HEK293T (cell line): ENCODE data around the gene SCRN1.

ENCODE experiments used
- CTCF ChIA-PET: fragments of 350-600 bp; formaldehyde crosslinking; extraction: SDS; loops from one replicate; lab custom pipeline; 2021; ENCODE audit warnings: antibody characterized with exemption, inconsistent platforms; lab: Yijun Ruan, JAX
- POLR2A ChIA-PET: fragments of 350-600 bp; formaldehyde crosslinking; extraction: SDS; loops from one replicate; lab custom pipeline; 2020; ENCODE audit warnings: antibody characterized with exemption, inconsistent platforms; lab: Yijun Ruan, JAX
- DNase-seq: peaks from one replicate; pipeline ENCODE4 v3.0.0; 2012; ENCODE audit warnings: mixed read lengths; ENCODE audit errors: extremely low spot score
- ARNT ChIP-seq: fragments of 450-650 bp; IDR thresholded peaks from 2 replicates; pipeline ENCODE4 v1.6.1; 2017; ENCODE audit warnings: mild to moderate bottlenecking
- BHLHE40 ChIP-seq: fragments of 450-650 bp; IDR thresholded peaks from 2 replicates; pipeline ENCODE4 v1.6.1; 2016; ENCODE audit warnings: mild to moderate bottlenecking, moderate library complexity, borderline replicate concordance
- CTBP1 ChIP-seq: fragments of 450-650 bp; IDR thresholded peaks from 2 replicates; pipeline ENCODE4 v1.6.1; 2016; ENCODE audit warnings: borderline replicate concordance
- ELF4 ChIP-seq: fragments of 450-650 bp; IDR thresholded peaks from 2 replicates; pipeline ENCODE4 v1.6.1; 2017; ENCODE audit warnings: antibody characterized with exemption
- FOXA1 ChIP-seq: fragments of 450-650 bp; IDR thresholded peaks from 2 replicates; pipeline ENCODE4 v1.6.1; 2016; ENCODE audit warnings: mild to moderate bottlenecking
- FOXK2 ChIP-seq: fragments of 450-650 bp; IDR thresholded peaks from 2 replicates; pipeline ENCODE4 v1.6.1; 2016; ENCODE audit warnings: mild to moderate bottlenecking
- FOXM1 ChIP-seq: fragments of 450-650 bp; IDR thresholded peaks from 2 replicates; pipeline ENCODE4 v1.6.1; 2017; ENCODE audit warnings: mild to moderate bottlenecking, borderline replicate concordance
- HDGF ChIP-seq: fragments of 450-650 bp; IDR thresholded peaks from 2 replicates; pipeline ENCODE4 v1.6.1; 2017; ENCODE audit warnings: antibody characterized with exemption, borderline replicate concordance
- L3MBTL2 ChIP-seq: fragments of 450-650 bp; conservative IDR thresholded peaks from 2 replicates; pipeline ENCODE4 v1.6.1; 2016; ENCODE audit warnings: mild to moderate bottlenecking
- LEF1 ChIP-seq: fragments of 450-650 bp; IDR thresholded peaks from 2 replicates; pipeline ENCODE4 v1.6.1; 2017; ENCODE audit warnings: mild to moderate bottlenecking, borderline replicate concordance
- NFRKB ChIP-seq: fragments of 450-650 bp; IDR thresholded peaks from 2 replicates; pipeline ENCODE4 v1.6.1; 2016; ENCODE audit warnings: mild to moderate bottlenecking, moderate library complexity
- SP1 ChIP-seq: fragments of 450-650 bp; IDR thresholded peaks from 2 replicates; pipeline ENCODE4 v1.6.1; 2017
- SUZ12 ChIP-seq: fragments of 450-650 bp; IDR thresholded peaks from 2 replicates; pipeline ENCODE4 v1.6.1; 2016; ENCODE audit warnings: mild to moderate bottlenecking
- TARDBP ChIP-seq: fragments of 450-650 bp; IDR thresholded peaks from 2 replicates; pipeline ENCODE4 v1.6.1; 2016
- ZNF384 ChIP-seq: fragments of 450-650 bp; IDR thresholded peaks from 2 replicates; pipeline ENCODE4 v1.6.1; 2016
- TF ChIP-seq, protein P1 (sequence below): fragments of 450-650 bp; IDR thresholded peaks from 2 replicates; pipeline ENCODE4 v1.6.1; 2016

Gene SCRN1

DNA sequence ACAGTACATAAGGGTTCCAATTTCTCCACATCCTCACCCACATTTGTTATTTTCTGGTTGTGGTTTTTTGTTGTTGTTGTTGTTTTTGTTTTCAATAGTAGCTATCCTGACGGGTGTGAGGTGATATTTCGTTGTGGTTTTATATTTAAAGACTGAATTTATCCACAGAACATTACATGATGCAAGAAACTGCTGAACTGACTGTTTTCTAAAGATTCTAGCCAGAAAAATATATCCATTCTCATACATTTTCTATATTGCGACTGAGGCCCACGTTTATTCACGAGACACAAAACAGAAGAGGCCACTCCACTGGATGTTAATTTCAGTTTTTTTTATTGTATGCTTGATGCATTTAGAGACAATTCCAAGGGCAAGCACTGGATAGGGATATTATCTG, 69.8 kb downstream of the SCRN1 start:
- TF ChIP-seq FOXA1 = no peak
- TF ChIP-seq ZNF384 = no peak
- no peak for TF ChIP-seq LEF1
- no peak for TF ChIP-seq FOXK2
- CTCF ChIA-PET = no interaction called here
- no peak for DNase-seq
- POLR2A ChIA-PET = no interaction called here

- POLR2A ChIA-PET = no interaction called here
- CTCF ChIA-PET = no interaction called here
- no peak for DNase-seq
- TF ChIP-seq BHLHE40 (no peak), SP1 (no peak), FOXK2 (no peak), NFRKB (no peak), FOXM1 (no peak), LEF1 (no peak), ARNT (no peak), HDGF (no peak), CTBP1 (no peak)
- TF ChIP-seq, protein P1, sequence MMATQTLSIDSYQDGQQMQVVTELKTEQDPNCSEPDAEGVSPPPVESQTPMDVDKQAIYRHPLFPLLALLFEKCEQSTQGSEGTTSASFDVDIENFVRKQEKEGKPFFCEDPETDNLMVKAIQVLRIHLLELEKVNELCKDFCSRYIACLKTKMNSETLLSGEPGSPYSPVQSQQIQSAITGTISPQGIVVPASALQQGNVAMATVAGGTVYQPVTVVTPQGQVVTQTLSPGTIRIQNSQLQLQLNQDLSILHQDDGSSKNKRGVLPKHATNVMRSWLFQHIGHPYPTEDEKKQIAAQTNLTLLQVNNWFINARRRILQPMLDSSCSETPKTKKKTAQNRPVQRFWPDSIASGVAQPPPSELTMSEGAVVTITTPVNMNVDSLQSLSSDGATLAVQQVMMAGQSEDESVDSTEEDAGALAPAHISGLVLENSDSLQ = no peak
Measured at GRCh38 chr7:29918850-29919249, 70.8 kb downstream of the SCRN1 start.

GRCh38 chr7:29917641-29918040, 72.0 kb downstream of the SCRN1 start:
- ChIA-PET POLR2A (interaction anchor here (0.8 kb wide), 1 partner anchor 110 kb away, joined by 3 read pairs; the partner anchor contains the start of gene PLEKHA8), CTCF (interaction anchor here (0.8 kb wide), 1 partner anchor 170 kb away, joined by 3 read pairs; no protein-coding TSS in a partner anchor)
- TF ChIP-seq, protein P1 = no peak
- TF ChIP-seq FOXK2 = no peak
- no peak for DNase-seq

GRCh38 chr7:29915481-29916215, 74.0 kb downstream of the SCRN1 start:
- ChIA-PET POLR2A (no interaction called here), CTCF (interaction anchor here (0.5 kb wide), 1 partner anchor 988 kb away, joined by 3 read pairs; no protein-coding TSS in a partner anchor)

DNA sequence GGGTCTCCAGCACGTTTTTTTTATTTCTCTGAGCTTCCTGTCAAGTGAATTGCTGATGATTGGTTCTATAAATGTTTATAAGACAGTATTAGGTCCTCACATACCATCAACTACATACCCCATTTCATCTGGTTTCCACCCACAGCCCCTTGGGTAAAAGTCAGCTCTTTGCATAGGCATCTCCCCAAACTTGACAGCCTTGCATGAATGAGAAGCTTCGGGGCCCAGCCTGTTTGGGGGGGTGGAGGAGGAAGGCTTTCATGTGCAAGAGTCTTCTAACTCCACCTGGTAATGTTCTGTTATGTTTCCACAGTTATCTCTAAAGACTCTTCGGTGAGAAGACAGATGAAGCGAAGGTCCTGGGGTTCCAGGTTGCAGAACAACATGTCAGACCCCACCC, 75.4 kb downstream of the SCRN1 start:
- ChIA-PET CTCF (interaction anchor here (0.6 kb wide), 1 partner anchor 151 kb away, joined by 3 read pairs; no protein-coding TSS in a partner anchor), POLR2A (no interaction called here)
- no peak for DNase-seq
- TF ChIP-seq BHLHE40 = no peak
- no peak for TF ChIP-seq HDGF
- no peak for TF ChIP-seq NFRKB
- TF ChIP-seq ARNT = no peak
- no peak for TF ChIP-seq ELF4
- no peak for TF ChIP-seq FOXA1
- TF ChIP-seq ZNF384 = no peak
- TF ChIP-seq TARDBP = no peak
- TF ChIP-seq L3MBTL2 = no peak
- TF ChIP-seq, protein P1 = no peak
- no peak for TF ChIP-seq FOXK2
- no peak for TF ChIP-seq SUZ12
- TF ChIP-seq LEF1 = no peak
- no peak for TF ChIP-seq FOXM1
- no peak for TF ChIP-seq SP1
- no peak for TF ChIP-seq CTBP1

More at GRCh38 chr7:29915481-29916215, 74.0 kb downstream of the SCRN1 start:
- TF ChIP-seq ARNT = no peak
- no peak for DNase-seq

- CTCF ChIA-PET = no interaction called here
- POLR2A ChIA-PET = no interaction called here
- no peak for TF ChIP-seq SP1
- no peak for TF ChIP-seq FOXM1
- no peak for TF ChIP-seq FOXK2
- TF ChIP-seq, protein P1 = no peak
- no peak for TF ChIP-seq ZNF384
- no peak for TF ChIP-seq BHLHE40
- TF ChIP-seq ARNT = no peak
- no peak for TF ChIP-seq HDGF
- TF ChIP-seq CTBP1 = no peak
- no peak for TF ChIP-seq FOXA1
- TF ChIP-seq NFRKB = no peak
- no peak for TF ChIP-seq ELF4
- no peak for TF ChIP-seq LEF1
- TF ChIP-seq TARDBP = no peak
- no peak for TF ChIP-seq SUZ12
- TF ChIP-seq L3MBTL2 = no peak
- no peak for DNase-seq
Measured at GRCh38 chr7:29906200-29907022, 83.2 kb downstream of the SCRN1 start.
